K562 (cell line): ENCODE data around the gene PPP1R14B. TPM values are rescaled to one million over a fixed set of nuclear protein-coding genes. Genes with fewer than 3 reads are reported as not detected.

ENCODE experiments used
- AFF1 ChIP-seq, 2 experiments: fragments of 450-650 bp; IDR thresholded peaks; 2 replicates each; pipeline ENCODE4 v1.6.1; 2018; ENCODE audit warnings: mild to moderate bottlenecking in 2 of 2, low read depth in 1 of 2; ENCODE audit not compliant: partially characterized antibody in 2 of 2
- ATF2 ChIP-seq: sonication (generic); formaldehyde crosslinking; IDR thresholded peaks from 2 replicates; pipeline ENCODE4 v1.8.1; 2022; ENCODE audit warnings: missing genetic modification reagents
- BRD9 ChIP-seq: fragments of 450-650 bp; IDR thresholded peaks from 2 replicates; pipeline ENCODE4 v1.6.1; 2018; ENCODE audit warnings: low read depth; ENCODE audit not compliant: partially characterized antibody
- CTCF ChIP-seq, 3 experiments: IDR thresholded peaks in 2 of 3; conservative IDR thresholded peaks in 1 of 3; 2 replicates each; pipeline ENCODE4 v1.5.1; 2011 to 2012; ENCODE audit warnings: low read length in 3 of 3, mild to moderate bottlenecking in 3 of 3, control low read depth in 2 of 3, improper control_type of control experiment in 1 of 3, inconsistent platforms in 1 of 3, low read depth in 1 of 3, mixed read lengths in 1 of 3, moderate library complexity in 1 of 3; ENCODE audit not compliant: insufficient read depth in 2 of 3
- E2F6 ChIP-seq, 2 experiments: IDR thresholded peaks; 2 replicates each; pipeline ENCODE4 v1.6.1; 2011; ENCODE audit warnings: borderline replicate concordance in 1 of 2, control low read depth in 1 of 2, low read depth in 1 of 2, low read length in 1 of 2, mild to moderate bottlenecking in 1 of 2, mixed read lengths in 1 of 2, moderate library complexity in 1 of 2; ENCODE audit not compliant: insufficient read depth in 1 of 2, insufficient read length in 1 of 2, poor library complexity in 1 of 2, severe bottlenecking in 1 of 2; ENCODE audit errors: extremely low read depth in 1 of 2
- PHF8 ChIP-seq: fragments of 200-600 bp; sonication (generic); IDR thresholded peaks from 2 replicates; pipeline ENCODE4 v1.6.1; 2012; ENCODE audit warnings: mixed run types, mild to moderate bottlenecking, inconsistent platforms, low read length, moderate library complexity, borderline replicate concordance
- POLR2H ChIP-seq: IDR thresholded peaks from 2 replicates; pipeline ENCODE4 v1.6.1; 2016; ENCODE audit warnings: missing genetic modification characterization, low read depth, mild to moderate bottlenecking, control low read depth, missing compliant biosample characterization, moderate library complexity
- RBM22 ChIP-seq: fragments of 200-400 bp; formaldehyde crosslinking; IDR thresholded peaks from 2 replicates; pipeline ENCODE4 v1.6.1; 2018; ENCODE audit warnings: low read length, low read depth; ENCODE audit not compliant: poor library complexity, severe bottlenecking
- ZNF24 ChIP-seq: fragments of 450-650 bp; IDR thresholded peaks from 2 replicates; pipeline ENCODE4 v1.6.1; 2016
- polyA plus RNA-seq, 8 experiments: library from polyadenylated mRNA; depleted of rRNA in 4 of 8; stranded (reverse) in 5 of 8; unstranded in 3 of 8; fragments of >200 nt; fragmentation: Nextera tagmentation in 2 of 8; fragmentation: Illumina TruSeq in 1 of 8; extraction: Ambion mirVana in 2 of 8; extraction: Trizol in 1 of 8; gene quantifications; 2 replicates each; pipeline versions ENCODE4 v1.2.1 to v1.2.3, GENCODE V29; 2011 to 2014; ENCODE audit warnings: inconsistent platforms in 1 of 8, missing spikeins in 1 of 8
- total RNA-seq, 7 experiments: library from RNA; depleted of rRNA in 6 of 7; stranded (reverse); fragments of >200 nt in 6 of 7; fragmentation: Illumina TruSeq in 2 of 7; extraction: Trizol in 2 of 7; gene quantifications; 2 replicates each; pipeline versions ENCODE4 v1.2.1 to v1.2.3, GENCODE V29; 2011 to 2021; ENCODE audit warnings: low replicate concordance in 1 of 7
- TF ChIP-seq, protein P1 (sequence below): sonication (generic); formaldehyde crosslinking; IDR thresholded peaks from 2 replicates; pipeline ENCODE4 v1.8.0; 2022; ENCODE audit warnings: mild to moderate bottlenecking, missing genetic modification reagents
- TF ChIP-seq, protein P2 (sequence below): fragments of 250-450 bp; sonication (Bioruptor Pico); IDR thresholded peaks from 2 replicates; pipeline ENCODE4 v1.5.1; 2021; ENCODE audit warnings: mild to moderate bottlenecking

Gene PPP1R14B
- total and polyA plus RNA-seq, 9 of the 15 experiments (the other 6 are each of a cell fraction or from before 2014, with no cell fraction given), result 7.7 to 566 (median 212) TPM

DNA sequence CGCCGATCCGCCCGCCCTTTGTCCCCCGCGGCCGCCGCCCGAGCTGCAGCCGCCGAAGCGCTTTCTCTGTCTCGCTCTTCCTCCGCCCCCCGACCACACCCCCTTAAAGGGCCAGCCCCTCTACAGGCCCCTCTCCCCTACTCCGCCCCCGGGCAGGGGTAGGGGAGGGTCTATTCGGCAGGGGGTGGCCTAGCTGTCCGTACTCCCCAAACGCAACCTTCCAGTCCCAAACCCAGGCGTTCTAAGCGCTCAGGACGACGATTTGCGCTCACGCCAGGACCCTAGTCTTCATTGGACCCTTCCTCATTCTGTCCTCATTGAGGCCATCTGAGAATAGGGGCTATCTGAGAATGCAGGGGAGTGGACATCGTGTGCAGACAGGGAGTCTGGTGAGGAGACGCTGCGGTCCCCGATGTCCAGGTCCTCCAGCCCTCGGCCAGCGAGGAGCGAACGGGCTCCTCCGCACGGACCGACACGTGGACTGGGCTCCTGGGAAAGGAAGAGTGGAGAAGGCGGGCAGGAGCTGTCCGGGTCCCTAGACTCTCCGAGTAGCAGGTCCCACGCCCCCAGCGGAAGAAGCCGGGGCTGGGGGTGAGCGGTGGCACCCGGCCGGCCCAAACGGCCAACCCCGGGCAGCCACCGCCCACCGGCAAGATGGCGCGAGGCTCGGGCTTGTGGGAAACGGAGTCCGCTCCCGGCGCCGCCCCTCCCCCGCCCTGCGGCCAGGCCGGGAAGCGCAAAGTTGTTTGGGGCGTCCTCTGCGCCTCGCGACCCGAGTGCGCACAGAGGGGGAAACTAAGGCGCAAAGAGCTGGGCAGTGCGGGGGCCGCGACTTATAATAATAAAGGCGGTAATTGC is at the start of gene PPP1R14B (continued):
- TF ChIP-seq AFF1 (IDR thresholded peaks at IDR 0.05; ENCODE audit: low read depth in 1 of 2, partially characterized antibody in 2 of 2), result peak in 1 of 2 experiments; percentile 53
- peak; percentile 15 to 29 (median 26); a peak in 3 of 6 replicates for TF ChIP-seq CTCF (IDR thresholded peaks at IDR 0.05 in 2 of 3, conservative IDR thresholded peaks at IDR 0.05 in 1 of 3; ENCODE audit: insufficient read depth in 2 of 3, low read depth in 1 of 3, low read length in 3 of 3)
- peak; percentile 25 for TF ChIP-seq BRD9
- peak; percentile 54 for TF ChIP-seq RBM22
- TF ChIP-seq ZNF24, result peak; percentile 40; the same call in 1 of the 2 replicates
- TF ChIP-seq, protein P1, sequence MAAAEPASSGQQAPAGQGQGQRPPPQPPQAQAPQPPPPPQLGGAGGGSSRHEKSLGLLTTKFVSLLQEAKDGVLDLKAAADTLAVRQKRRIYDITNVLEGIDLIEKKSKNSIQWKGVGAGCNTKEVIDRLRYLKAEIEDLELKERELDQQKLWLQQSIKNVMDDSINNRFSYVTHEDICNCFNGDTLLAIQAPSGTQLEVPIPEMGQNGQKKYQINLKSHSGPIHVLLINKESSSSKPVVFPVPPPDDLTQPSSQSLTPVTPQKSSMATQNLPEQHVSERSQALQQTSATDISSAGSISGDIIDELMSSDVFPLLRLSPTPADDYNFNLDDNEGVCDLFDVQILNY (CRISPR knock-in tag), result no peak
- no peak for TF ChIP-seq POLR2H (tag)
- peak; percentile 86 to 95 for TF ChIP-seq E2F6 (IDR thresholded peaks at IDR 0.05; ENCODE audit: borderline replicate concordance in 1 of 2, extremely low read depth in 1 of 2, insufficient read depth in 1 of 2, insufficient read length in 1 of 2, low read depth in 1 of 2, low read length in 1 of 2, poor library complexity in 1 of 2, severe bottlenecking in 1 of 2)
- no peak for TF ChIP-seq ATF2 (CRISPR knock-in tag)
- TF ChIP-seq, protein P2, sequence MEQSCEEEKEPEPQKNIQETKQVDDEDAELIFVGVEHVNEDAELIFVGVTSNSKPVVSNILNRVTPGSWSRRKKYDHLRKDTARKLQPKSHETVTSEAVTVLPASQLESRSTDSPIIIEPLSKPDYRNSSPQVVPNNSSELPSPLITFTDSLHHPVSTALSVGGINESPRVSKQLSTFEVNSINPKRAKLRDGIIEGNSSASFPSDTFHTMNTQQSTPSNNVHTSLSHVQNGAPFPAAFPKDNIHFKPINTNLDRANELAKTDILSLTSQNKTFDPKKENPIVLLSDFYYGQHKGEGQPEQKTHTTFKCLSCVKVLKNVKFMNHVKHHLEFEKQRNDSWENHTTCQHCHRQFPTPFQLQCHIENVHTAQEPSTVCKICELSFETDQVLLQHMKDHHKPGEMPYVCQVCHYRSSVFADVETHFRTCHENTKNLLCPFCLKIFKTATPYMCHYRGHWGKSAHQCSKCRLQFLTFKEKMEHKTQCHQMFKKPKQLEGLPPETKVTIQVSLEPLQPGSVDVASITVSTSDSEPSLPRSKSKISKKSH (CRISPR knock-in tag), result no peak
- peak; percentile 56; the same call in 1 of the 2 replicates for TF ChIP-seq PHF8
